BJ (cell line): ENCODE measurements around the gene CBLN3. TPM values are rescaled to one million over a fixed set of nuclear protein-coding genes. Genes with fewer than 3 reads are reported as not detected.
A peak's percentile ranks its signal among the peaks of the same experiment; 100 is the strongest.

Experiments
- CTCF ChIA-PET: fragments of 350-600 bp; formaldehyde crosslinking; extraction: SDS; loops from one replicate; lab custom pipeline; 2021; ENCODE audit warnings: antibody characterized with exemption, inconsistent platforms; lab: Yijun Ruan, JAX
- POLR2A ChIA-PET: fragments of 300-600 bp; sonication (Branson Sonifier 250); formaldehyde crosslinking; extraction: SDS; loops from one replicate; lab custom pipeline; 2021; ENCODE audit warnings: antibody characterized with exemption; lab: Charles Lee
- DNase-seq: peaks from one replicate; pipeline ENCODE4 v3.0.0-alpha.2; 2011; ENCODE audit warnings: low read depth
- H3K27me3 ChIP-seq: 2 replicates; pipeline ENCODE4 v1.6.0; 2011; ENCODE audit warnings: low read length; ENCODE audit not compliant: control insufficient read depth, insufficient read depth
- H3K36me3 ChIP-seq: 2 replicates; pipeline ENCODE4 v1.5.1; 2011; ENCODE audit warnings: low read length; ENCODE audit not compliant: control insufficient read depth, insufficient read depth
- H3K4me3 ChIP-seq: 2 replicates; pipeline ENCODE4 v1.5.1; 2011; ENCODE audit warnings: low read depth, mild to moderate bottlenecking, control low read depth, low read length
- CTCF ChIP-seq: IDR thresholded peaks from 2 replicates; pipeline ENCODE4 v1.5.1; 2011; ENCODE audit warnings: low read depth, mild to moderate bottlenecking, control low read depth, inconsistent platforms, low read length, moderate library complexity; ENCODE audit not compliant: insufficient read depth
- polyA plus RNA-seq: library from polyadenylated mRNA; depleted of rRNA; stranded (reverse); fragments of >200 nt; gene quantifications from 2 replicates; pipeline ENCODE4 v1.2.3, GENCODE V29; 2011

The CBLN3 gene
- polyA plus RNA-seq, 1 experiment: 8.6 TPM

GRCh38 chr14:24432259-24433131 lies 3.0 kb upstream of the CBLN3 start:
- Histone ChIP-seq H3K27me3 (no peaks in the 10 kb centered on the region), H3K4me3 (peak overlapping the region; percentile 34), H3K36me3 (peaks cover 22% of the 10 kb centered on the region)
- DNase-seq: no peak
- CTCF ChIA-PET: interaction anchor here (0.6 to 11.6 kb wide), 39 partner anchors 8 to 425 kb away, joined by 3 to 491 read pairs (median 6); partner anchors contain the start of genes ADCY4, CIDEB, DHRS1 and IRF9
- TF ChIP-seq CTCF: no peak
- POLR2A ChIA-PET: interaction anchor here (0.8 to 1.1 kb wide), 6 partner anchors 9 to 888 kb away, joined by 3 to 8 read pairs (median 4); partner anchors contain the start of gene SDR39U1

GRCh38 chr14:24431569-24432258 lies 2.2 kb upstream of the CBLN3 start:
- peak overlapping the region; percentile 58 for H3K4me3 ChIP-seq

GRCh38 chr14:24430682-24431568 lies 1.5 kb upstream of the CBLN3 start:
- TF ChIP-seq CTCF: no peak
- ChIA-PET POLR2A (interaction anchor here (0.5 to 1.5 kb wide), 9 partner anchors 11 to 886 kb away, joined by 3 to 9 read pairs (median 4); partner anchors contain the start of genes CIDEB, DCAF11 and NRL), CTCF (interaction anchor here (0.7 to 11.6 kb wide), 41 partner anchors 8 to 423 kb away, joined by 3 to 491 read pairs (median 6); partner anchors contain the start of genes ADCY4, CIDEB, DCAF11 and DHRS1)
- Histone ChIP-seq H3K36me3 (peaks cover 13% of the 10 kb centered on the region), H3K4me3 (peak overlapping the region; percentile 58), H3K27me3 (no peaks in the 10 kb centered on the region)
- DNase-seq: no peak

More at GRCh38 chr14:24431569-24432258, 2.2 kb upstream of the CBLN3 start:
- peaks cover 16% of the 10 kb centered on the region for H3K36me3 ChIP-seq
- ChIA-PET POLR2A (interaction anchor here (0.5 to 1.0 kb wide), 7 partner anchors 10 to 887 kb away, joined by 3 to 8 read pairs (median 4); partner anchors contain the start of genes CIDEB, DCAF11 and NRL), CTCF (interaction anchor here (0.6 to 11.6 kb wide), 45 partner anchors 9 to 424 kb away, joined by 3 to 491 read pairs (median 5); partner anchors contain the start of genes ADCY4, CIDEB, DCAF11 and DHRS1)
- DNase-seq: peak; percentile 40
- H3K27me3 ChIP-seq: no peaks in the 10 kb centered on the region
- TF ChIP-seq CTCF: peak; percentile 96

- TF ChIP-seq CTCF: no peak
- ChIA-PET CTCF (interaction anchor here (0.9 to 11.6 kb wide), 16 partner anchors 11 to 188 kb away, joined by 3 to 491 read pairs (median 14); partner anchors contain the start of genes ADCY4, CIDEB, LTB4R and LTB4R2), POLR2A (interaction anchor here (0.6 to 1.5 kb wide), 3 partner anchors 64 to 792 kb away, joined by 3 to 9 read pairs (median 4); no protein-coding TSS in a partner anchor)
- peaks cover 13% of the 10 kb centered on the region for H3K36me3 ChIP-seq
- no peaks in the 10 kb centered on the region for H3K27me3 ChIP-seq
- H3K4me3 ChIP-seq: peak overlapping the region; percentile 58
- no peak for DNase-seq
Measured at GRCh38 chr14:24430143-24430681, 744 bp upstream of the CBLN3 start.
